Gastrocnemius medialis (tissue), 4 donors: Measurements from ENCODE around the gene BPGM. TPM values are rescaled to one million over a fixed set of nuclear protein-coding genes. Genes with fewer than 3 reads are reported as not detected.

Experiments used
- ATAC-seq, 2 donors: fragments of 150-250 bp; one replicate each; pipeline ENCODE4 v1.9.1; 2016
- DNase-seq, 2 donors: peaks; one replicate each; pipeline ENCODE4 v3.0.0-alpha.2; 2019
- H3K27ac ChIP-seq, 4 donors: fragments of 200-600 bp; sonication (generic); 1 replicate in 1 of 4; 2 replicates in 3 of 4; pipeline ENCODE4 v1.5.1; 2016 to 2018; ENCODE audit warnings: mild to moderate bottlenecking in 2 of 4, moderate library complexity in 1 of 4
- H3K27me3 ChIP-seq, 3 donors: fragments of 200-600 bp; sonication (generic) in 2 of 3; 1 replicate in 1 of 3; 2 replicates in 2 of 3; pipeline versions ENCODE4 v1.5.1 to v1.6.0; 2016 to 2019; ENCODE audit warnings: mild to moderate bottlenecking in 1 of 3, moderate library complexity in 1 of 3
- H3K36me3 ChIP-seq, 2 donors: fragments of 200-600 bp; sonication (generic) in 1 of 2; one replicate each; pipeline ENCODE4 v1.5.1; 2017 to 2018
- H3K4me1 ChIP-seq, 2 donors: fragments of 200-600 bp; sonication (generic) in 1 of 2; one replicate each; pipeline ENCODE4 v1.5.1; 2016 to 2017; ENCODE audit warnings: mild to moderate bottlenecking in 2 of 2
- H3K4me3 ChIP-seq, 4 donors: fragments of 200-600 bp; sonication (generic) in 3 of 4; 1 replicate in 1 of 4; 2 replicates in 3 of 4; pipeline ENCODE4 v1.5.1; 2016 to 2019; ENCODE audit warnings: mild to moderate bottlenecking in 2 of 4
- H3K9me3 ChIP-seq, 3 donors: fragments of 200-600 bp; sonication (generic) in 2 of 3; 1 replicate in 1 of 3; 2 replicates in 2 of 3; pipeline ENCODE4 v1.5.1; 2016 to 2019
- POLR2A ChIP-seq, 2 donors: fragments of 450-650 bp; IDR thresholded peaks; one replicate each; pipeline ENCODE4 v1.6.1; 2017; ENCODE audit warnings: antibody characterized with exemption in 2 of 2, mild to moderate bottlenecking in 2 of 2, moderate library complexity in 2 of 2
- in situ Hi-C, 4 donors: fragments of 200-750 bp; cut with MboI; loops; one replicate each; pipeline versions ENCODE4 v1.15.0 to v1.8.0; 2017; ENCODE audit warnings: low sequenced_read_pairs in 4 of 4
- intact Hi-C: fragments of 100-400 bp; cut with DNase I; formaldehyde crosslinking; loops from one replicate; pipeline ENCODE4 v1.15.1; 2023; ENCODE audit warnings: low total_unique reads
- total RNA-seq, 4 donors: library from RNA; depleted of rRNA; stranded (reverse); fragments of >200 nt; gene quantifications; one replicate each; pipeline versions ENCODE4 v1.1.0 to v1.2.3, GENCODE V29; 2016
- TF ChIP-seq, protein P1 (sequence below), 5 experiments: fragments of 450-650 bp in 3 of 5; fragments of 200-600 bp in 2 of 5; sonication (generic) in 2 of 5; IDR thresholded peaks in 4 of 5; conservative IDR thresholded peaks in 1 of 5; 1 replicate in 4 of 5; 2 replicates in 1 of 5; pipeline ENCODE4 v1.5.1; 2016 to 2019; ENCODE audit warnings: antibody characterized with exemption in 5 of 5, mild to moderate bottlenecking in 3 of 5, moderate library complexity in 3 of 5

BPGM gene
- total RNA-seq, 4 donors from 2014 or later: 11.3 to 24.5 (median 13.6) TPM

DNA sequence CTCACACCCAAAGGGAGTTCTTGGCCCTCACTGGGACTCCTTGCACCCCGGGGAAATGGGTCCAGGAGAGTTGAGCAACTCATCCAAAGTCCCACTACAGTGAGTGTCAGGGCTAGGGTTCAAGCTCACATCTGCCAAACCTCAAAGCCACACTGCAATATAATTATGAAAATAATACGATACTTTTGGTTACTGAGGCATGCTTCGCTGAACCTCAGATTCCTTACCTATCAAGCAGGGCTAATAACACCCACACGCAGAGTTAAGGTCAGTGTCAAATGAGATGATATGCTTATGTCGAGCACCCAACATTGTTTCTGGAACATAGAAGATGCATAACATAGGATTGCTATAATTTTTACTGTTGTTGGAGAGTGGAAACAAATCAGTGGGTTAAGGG, 58.2 kb downstream of the BPGM start:
- H3K27ac ChIP-seq: peak overlapping the region in 3 of 4 donors; percentile 46 to 63 (median 55)
- H3K9me3 ChIP-seq: no peaks in the 10 kb centered on the region
- no peak overlapping the region for H3K4me3 ChIP-seq
- in situ Hi-C loops: no loop called here
- no peaks in the 10 kb centered on the region for H3K36me3 ChIP-seq
- DNase-seq (no peak), ATAC-seq (no peak)
- no peaks in the 10 kb centered on the region for H3K4me1 ChIP-seq
- no peak for TF ChIP-seq POLR2A (IDR thresholded peaks at IDR 0.05)
- TF ChIP-seq, protein P1, sequence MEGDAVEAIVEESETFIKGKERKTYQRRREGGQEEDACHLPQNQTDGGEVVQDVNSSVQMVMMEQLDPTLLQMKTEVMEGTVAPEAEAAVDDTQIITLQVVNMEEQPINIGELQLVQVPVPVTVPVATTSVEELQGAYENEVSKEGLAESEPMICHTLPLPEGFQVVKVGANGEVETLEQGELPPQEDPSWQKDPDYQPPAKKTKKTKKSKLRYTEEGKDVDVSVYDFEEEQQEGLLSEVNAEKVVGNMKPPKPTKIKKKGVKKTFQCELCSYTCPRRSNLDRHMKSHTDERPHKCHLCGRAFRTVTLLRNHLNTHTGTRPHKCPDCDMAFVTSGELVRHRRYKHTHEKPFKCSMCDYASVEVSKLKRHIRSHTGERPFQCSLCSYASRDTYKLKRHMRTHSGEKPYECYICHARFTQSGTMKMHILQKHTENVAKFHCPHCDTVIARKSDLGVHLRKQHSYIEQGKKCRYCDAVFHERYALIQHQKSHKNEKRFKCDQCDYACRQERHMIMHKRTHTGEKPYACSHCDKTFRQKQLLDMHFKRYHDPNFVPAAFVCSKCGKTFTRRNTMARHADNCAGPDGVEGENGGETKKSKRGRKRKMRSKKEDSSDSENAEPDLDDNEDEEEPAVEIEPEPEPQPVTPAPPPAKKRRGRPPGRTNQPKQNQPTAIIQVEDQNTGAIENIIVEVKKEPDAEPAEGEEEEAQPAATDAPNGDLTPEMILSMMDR (IDR thresholded peaks at IDR 0.05 in 4 of 5, conservative IDR thresholded peaks at IDR 0.05 in 1 of 5): no peak
- intact Hi-C loops: loop anchor here (10.0 kb wide), 1 partner anchor 130 kb away; no protein-coding TSS in a partner anchor
- H3K27me3 ChIP-seq: no peaks in the 10 kb centered on the region

DNA sequence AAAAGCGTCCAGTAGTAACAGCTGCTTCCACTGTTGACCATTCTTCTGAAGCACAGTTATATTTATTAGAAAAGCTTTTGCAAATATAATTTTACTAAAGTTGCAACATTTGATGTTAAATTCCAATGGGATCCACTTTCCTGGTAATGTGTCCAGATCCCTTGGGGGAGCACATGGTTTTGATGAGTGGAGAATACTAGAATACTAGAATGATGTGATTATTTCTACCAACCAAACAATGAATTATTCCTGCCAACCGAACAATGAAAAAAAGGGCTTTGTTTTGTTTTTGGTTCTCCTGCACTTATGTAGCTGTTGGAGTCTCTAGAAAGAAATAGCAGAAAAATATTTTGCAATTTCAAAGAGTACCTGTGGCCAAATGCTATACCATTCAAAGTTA, 59.1 kb downstream of the BPGM start:
- no peaks in the 10 kb centered on the region for H3K36me3 ChIP-seq
- no peak overlapping the region for H3K4me3 ChIP-seq
- no peaks in the 10 kb centered on the region for H3K4me1 ChIP-seq
- intact Hi-C loops (loop anchor here (10.0 kb wide), 1 partner anchor 129 kb away; no protein-coding TSS in a partner anchor), in situ Hi-C loops (no loop called here)
- peak overlapping the region in 2 of 4 donors; percentile 24 to 46 for H3K27ac ChIP-seq
- H3K27me3 ChIP-seq: no peaks in the 10 kb centered on the region
- TF ChIP-seq, protein P1 (IDR thresholded peaks at IDR 0.05 in 4 of 5, conservative IDR thresholded peaks at IDR 0.05 in 1 of 5): no peak
- TF ChIP-seq POLR2A (IDR thresholded peaks at IDR 0.05): no peak
- DNase-seq (no peak), ATAC-seq (no peak)
- H3K9me3 ChIP-seq: no peaks in the 10 kb centered on the region

DNA sequence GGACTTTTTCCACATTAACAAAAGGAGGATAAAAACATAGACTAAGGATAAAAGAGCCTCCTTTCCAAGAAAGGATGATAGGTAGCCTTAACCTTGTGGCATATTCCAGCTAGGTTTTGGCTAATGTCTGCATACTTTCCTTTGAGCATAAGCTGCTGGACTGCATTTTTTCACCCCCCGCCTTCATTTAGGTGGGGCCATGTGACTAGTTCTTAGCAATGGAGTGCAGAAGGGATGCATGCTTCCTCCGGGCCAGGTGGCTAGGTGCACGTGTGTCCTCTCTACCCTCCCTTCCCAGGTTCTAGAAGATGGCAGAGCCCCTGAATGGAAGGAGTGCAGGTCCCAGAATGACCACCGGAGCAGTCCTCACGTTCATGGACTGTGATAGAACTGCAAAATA, 59.8 kb downstream of the BPGM start:
- no peak for TF ChIP-seq POLR2A (IDR thresholded peaks at IDR 0.05)
- TF ChIP-seq, protein P1 (IDR thresholded peaks at IDR 0.05 in 4 of 5, conservative IDR thresholded peaks at IDR 0.05 in 1 of 5): no peak
- Histone ChIP-seq H3K27ac (no peak overlapping the region), H3K27me3 (no peaks in the 10 kb centered on the region), H3K4me3 (no peak overlapping the region), H3K4me1 (no peaks in the 10 kb centered on the region), H3K9me3 (no peaks in the 10 kb centered on the region), H3K36me3 (no peaks in the 10 kb centered on the region)
- in situ Hi-C loops (no loop called here), intact Hi-C loops (loop anchor here (10.0 kb wide), 1 partner anchor 128 kb away; no protein-coding TSS in a partner anchor)
- ATAC-seq: no peak
- no peak for DNase-seq

DNA sequence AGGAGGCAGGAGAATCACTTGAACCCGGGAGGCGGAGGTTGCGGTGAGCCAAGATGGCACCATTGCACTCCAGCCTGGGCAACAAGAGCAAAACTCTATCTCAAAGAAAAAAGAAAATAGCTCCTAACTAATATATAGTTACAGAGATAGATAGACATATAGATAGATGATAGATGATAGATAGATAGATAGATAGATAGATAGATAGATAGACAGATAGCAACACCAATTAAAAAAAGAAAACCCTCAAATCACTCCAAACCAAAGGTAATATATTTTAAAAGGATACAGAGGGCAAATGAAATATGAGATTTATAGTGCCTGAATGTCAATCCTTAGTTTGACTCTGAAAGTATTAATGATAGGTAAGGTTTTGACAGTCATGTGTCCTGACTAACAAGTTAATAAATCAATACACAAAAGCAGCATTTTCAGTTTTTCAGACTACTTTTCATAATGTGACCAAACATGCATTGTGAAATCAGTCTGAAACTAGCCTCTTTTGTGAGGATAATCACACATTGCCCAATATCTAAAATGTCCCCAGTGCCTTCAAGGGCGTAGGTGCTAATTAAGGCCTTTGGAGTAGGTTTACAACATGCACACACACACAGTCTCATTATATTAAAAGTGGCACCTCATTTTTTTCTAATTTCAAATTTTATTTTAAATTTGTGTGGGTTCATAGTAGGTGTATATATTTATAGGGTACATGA, 61.2 kb downstream of the BPGM start:
- in situ Hi-C loops: no loop called here
- Histone ChIP-seq H3K4me3 (no peak overlapping the region), H3K27me3 (no peaks in the 10 kb centered on the region), H3K27ac (no peak overlapping the region), H3K4me1 (no peaks in the 10 kb centered on the region), H3K36me3 (no peaks in the 10 kb centered on the region), H3K9me3 (no peaks in the 10 kb centered on the region)
- ATAC-seq (peak in 1 of 2 donors; percentile 61), DNase-seq (no peak)
- intact Hi-C loops: loop anchor here (10.0 kb wide), 1 partner anchor 127 kb away; no protein-coding TSS in a partner anchor
- TF ChIP-seq, protein P1 (IDR thresholded peaks at IDR 0.05 in 4 of 5, conservative IDR thresholded peaks at IDR 0.05 in 1 of 5): no peak
- no peak for TF ChIP-seq POLR2A (IDR thresholded peaks at IDR 0.05)
